Right renal pelvis (tissue), 4 donors: Measurements from ENCODE around the gene HLTF. TPM values are rescaled to one million over a fixed set of nuclear protein-coding genes. Genes with fewer than 3 reads are reported as not detected.

ENCODE experiments used
- DNase-seq, 4 donors: peaks; one replicate each; pipeline ENCODE4 v3.0.0-alpha.2; 2013; ENCODE audit warnings: low read depth in 4 of 4, low spot score in 3 of 4, missing footprints in 1 of 4
- polyA plus RNA-seq, 4 donors: library from polyadenylated mRNA; unstranded; fragments of 120-200 nt; gene quantifications; one replicate each; pipeline ENCODE4 v1.2.1, GENCODE V29; 2013; ENCODE audit not compliant: insufficient read length in 4 of 4

Gene HLTF
- polyA plus RNA-seq, 4 donors, result 38.9 to 53.2 (median 48.0) TPM

GRCh38 chr3:149020196-149020838 lies 66.0 kb downstream of the HLTF start:
- DNase-seq, result no peak

- DNase-seq, result no peak
Observed at GRCh38 chr3:149019580-149019979, 66.8 kb downstream of the HLTF start.

- no peak for DNase-seq
Observed at GRCh38 chr3:149018247-149018646, 68.1 kb downstream of the HLTF start.

- DNase-seq, result no peak
Observed at GRCh38 chr3:149016669-149017541, 69.4 kb downstream of the HLTF start.

- DNase-seq, result no peak
Observed at GRCh38 chr3:149016242-149016641, 70.1 kb downstream of the HLTF start.

- DNase-seq, result no peak
Observed at GRCh38 chr3:149015393-149015792, 70.9 kb downstream of the HLTF start.

- no peak for DNase-seq
Observed at GRCh38 chr3:149013726-149014125, 72.6 kb downstream of the HLTF start.

- no peak for DNase-seq
Observed at GRCh38 chr3:149011676-149012075, 74.7 kb downstream of the HLTF start.

GRCh38 chr3:149010966-149011365 lies 75.4 kb downstream of the HLTF start:
- no peak for DNase-seq

- no peak for DNase-seq
Observed at GRCh38 chr3:149010504-149010951, 75.8 kb downstream of the HLTF start.

- DNase-seq, result no peak
Observed at GRCh38 chr3:149009732-149010131, 76.6 kb downstream of the HLTF start.

- no peak for DNase-seq
Observed at GRCh38 chr3:149007567-149008257, 78.6 kb downstream of the HLTF start.

GRCh38 chr3:149005416-149005815 lies 80.9 kb downstream of the HLTF start:
- no peak for DNase-seq

GRCh38 chr3:149004622-149005021 lies 81.7 kb downstream of the HLTF start:
- no peak for DNase-seq

GRCh38 chr3:149003653-149004305 lies 82.6 kb downstream of the HLTF start:
- DNase-seq, result no peak

GRCh38 chr3:149001727-149002126 lies 84.6 kb downstream of the HLTF start:
- DNase-seq, result no peak

GRCh38 chr3:149000206-149000745 lies 86.1 kb downstream of the HLTF start:
- no peak for DNase-seq

GRCh38 chr3:148999806-149000205 lies 86.5 kb downstream of the HLTF start:
- DNase-seq, result no peak

- no peak for DNase-seq
Observed at GRCh38 chr3:148998715-148999423, 87.5 kb downstream of the HLTF start.

- DNase-seq, result no peak
Observed at GRCh38 chr3:148998297-148998696, 88.0 kb downstream of the HLTF start.
